ENCODE results near the gene ABLIM3.

ABLIM3 gene

GRCh38 chr5:149141224-149141956 lies at the start of gene ABLIM3:
Gene ABLIM3 (plus strand): TSS chr5:149141493. CDS start chr5:149142096, 603 bp downstream.
- DNase-seq: peak; percentile 34 to 41

- DNase-seq: no peak
These were observed 47.7 kb upstream of the ABLIM3 start for GRCh38 chr5:149093625-149094024.

GRCh38 chr5:149094996-149095395 lies 46.3 kb upstream of the ABLIM3 start:
- no peak for DNase-seq

DNA sequence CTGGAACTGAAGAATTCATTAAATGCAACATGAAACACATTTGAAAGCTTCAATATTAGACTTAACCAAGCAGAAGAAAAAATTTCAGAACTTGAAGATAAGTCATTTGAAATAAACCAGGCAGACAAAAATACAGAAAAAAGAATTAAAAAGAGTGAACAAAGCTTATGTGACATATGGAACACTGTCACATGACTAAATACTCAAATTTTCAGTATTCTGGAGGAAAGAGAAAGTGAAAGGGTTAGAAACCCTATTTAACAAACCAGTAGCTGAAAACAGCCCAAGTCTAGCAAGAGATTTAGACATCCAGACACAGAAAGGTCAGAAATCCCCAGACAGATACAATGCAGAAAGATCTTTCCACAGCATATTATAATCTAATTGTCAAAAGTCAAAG lies 41.4 kb upstream of the ABLIM3 start:
- no peak for DNase-seq

DNA sequence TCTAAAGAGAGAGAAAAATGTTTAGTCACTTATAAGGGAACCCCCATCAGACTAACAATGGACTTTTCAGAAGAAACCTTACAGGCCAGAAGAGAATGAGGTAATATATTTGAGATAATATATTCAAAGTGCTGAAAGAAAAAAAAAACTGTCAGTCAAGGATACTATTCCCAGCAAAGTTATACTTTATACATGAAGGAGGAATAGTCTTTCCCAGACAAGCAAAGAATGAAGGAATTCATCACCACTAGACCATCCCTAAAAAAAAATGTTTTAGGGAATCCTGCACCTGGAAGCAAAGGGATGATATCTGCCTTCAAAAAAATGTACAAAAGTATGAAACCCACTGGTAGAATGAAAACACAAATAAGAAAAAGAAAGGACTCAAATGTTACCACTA lies 41.0 kb upstream of the ABLIM3 start:
- no peak for DNase-seq

- no peak for DNase-seq
These were observed 32.5 kb upstream of the ABLIM3 start for GRCh38 chr5:149108651-149109280.

GRCh38 chr5:149110406-149110805 lies 30.9 kb upstream of the ABLIM3 start:
- DNase-seq: no peak

- DNase-seq: no peak
These were observed 27.6 kb upstream of the ABLIM3 start for GRCh38 chr5:149113669-149114068.

- DNase-seq: peak in 1 of 2 experiments; percentile 45
These were observed 26.6 kb upstream of the ABLIM3 start for GRCh38 chr5:149114403-149115312.

DNA sequence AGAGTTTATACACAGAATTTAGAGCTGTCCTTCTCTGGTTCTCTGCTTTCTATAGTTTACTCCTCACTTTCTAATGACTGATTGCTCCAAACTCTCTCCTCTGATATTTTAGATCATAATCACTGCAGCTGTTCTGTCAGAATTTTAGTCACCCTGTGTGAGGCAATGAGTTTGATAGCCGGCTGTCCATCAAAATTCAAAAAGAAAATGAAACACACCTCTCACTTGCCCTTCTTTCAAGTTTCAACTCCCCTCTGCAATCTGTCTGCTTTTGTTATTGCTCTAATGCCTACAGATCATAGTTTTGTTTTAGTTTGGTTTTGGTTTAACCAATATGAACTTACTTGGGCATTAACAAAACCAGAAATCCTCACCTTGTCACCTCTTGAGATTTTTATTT lies 23.3 kb upstream of the ABLIM3 start:
- no peak for DNase-seq

GRCh38 chr5:149118463-149118862 lies 22.8 kb upstream of the ABLIM3 start:
- DNase-seq: no peak

GRCh38 chr5:149121145-149121544 lies 20.1 kb upstream of the ABLIM3 start:
- DNase-seq: no peak

DNA sequence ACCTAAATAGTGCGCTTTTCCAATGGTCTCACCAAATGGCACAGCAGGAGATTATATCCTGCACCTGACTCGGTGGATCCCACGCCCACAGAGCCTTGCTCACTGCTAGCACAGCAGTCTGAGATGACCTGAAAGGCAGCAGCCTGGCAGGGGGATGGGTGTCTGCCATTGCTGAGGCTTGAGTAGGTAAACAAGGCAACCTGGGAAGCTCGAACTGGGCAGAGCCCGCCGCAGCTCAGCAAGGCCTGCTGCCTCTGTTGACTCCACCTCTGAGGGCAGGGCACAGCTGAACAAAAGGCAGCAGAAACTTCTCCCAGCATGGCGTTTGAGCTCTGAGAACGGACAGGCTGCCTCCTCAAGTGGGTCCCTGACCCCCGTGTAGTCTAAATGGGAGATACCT lies 18.1 kb upstream of the ABLIM3 start:
- no peak for DNase-seq

DNA sequence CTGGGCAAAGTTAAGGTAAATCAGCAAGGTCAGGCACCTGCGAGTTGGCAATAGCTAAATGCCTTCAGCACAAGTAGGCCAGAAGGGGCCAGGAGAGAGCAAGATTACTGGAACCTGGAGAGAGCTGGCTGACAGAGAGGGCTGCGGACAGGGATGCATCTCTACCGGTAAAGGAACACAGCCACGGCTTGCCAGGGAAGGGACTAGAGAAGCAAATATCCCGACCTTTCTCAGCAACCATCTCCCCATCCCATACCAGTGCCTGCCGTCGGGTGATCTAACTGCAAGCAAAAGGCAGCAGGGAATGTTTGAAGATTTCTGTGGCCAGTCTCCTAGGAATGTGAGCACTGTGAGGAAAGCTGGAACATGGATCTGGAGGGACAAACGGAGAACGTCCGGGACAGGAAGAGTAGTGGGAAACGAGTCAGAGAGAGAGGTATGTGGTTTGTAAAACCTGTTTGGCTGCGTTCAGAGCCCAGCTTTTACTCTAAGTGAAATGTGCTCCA lies 15.9 kb upstream of the ABLIM3 start:
- peak in 1 of 2 experiments; percentile 20 for DNase-seq

DNA sequence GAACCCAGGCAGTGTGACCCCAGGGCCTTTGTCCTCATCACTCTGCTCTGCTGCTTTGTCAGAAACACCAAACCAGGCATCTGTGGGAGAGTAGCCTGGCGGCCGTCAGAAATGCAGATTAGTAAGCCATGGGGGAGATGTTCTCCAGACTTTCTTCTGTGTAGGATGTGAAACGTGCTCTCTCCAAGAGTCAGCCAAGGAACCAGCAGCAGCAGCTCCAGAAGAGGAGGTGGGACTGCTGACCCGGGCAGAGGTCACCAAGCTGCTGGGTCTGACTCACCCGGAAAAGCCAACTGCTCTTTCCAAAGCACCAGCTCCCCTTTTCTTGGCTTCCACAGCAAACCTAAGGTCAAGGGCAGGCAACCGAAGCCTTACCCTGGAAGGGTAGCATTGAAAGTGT lies 14.4 kb upstream of the ABLIM3 start:
- DNase-seq: no peak

DNA sequence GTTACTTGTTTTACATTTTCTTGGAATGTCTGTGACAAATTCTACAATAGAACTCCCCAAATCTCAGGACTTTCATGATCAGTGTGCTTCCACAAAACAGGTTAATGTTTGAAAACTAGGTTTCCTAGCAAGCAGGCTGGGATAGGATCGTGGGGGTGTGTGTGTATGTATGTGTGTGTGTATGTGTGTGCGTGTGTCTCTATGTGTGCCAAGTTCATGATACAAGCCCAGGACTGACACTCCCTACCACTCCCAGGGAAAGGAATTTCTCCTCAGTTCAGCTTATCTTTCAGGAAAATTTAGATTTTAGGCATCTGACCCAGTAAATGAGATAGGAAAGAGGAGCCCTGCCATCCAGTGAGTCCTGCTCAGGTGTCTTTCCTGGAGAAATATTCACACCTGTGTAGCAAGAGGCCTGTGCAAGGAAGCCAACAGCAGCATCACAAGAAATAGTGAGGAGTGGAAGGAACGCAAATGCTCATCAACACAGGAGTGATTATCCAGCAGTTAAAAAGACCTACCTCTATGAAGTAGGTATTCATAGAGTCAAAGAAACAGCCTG lies 13.8 kb upstream of the ABLIM3 start:
- DNase-seq: no peak

DNA sequence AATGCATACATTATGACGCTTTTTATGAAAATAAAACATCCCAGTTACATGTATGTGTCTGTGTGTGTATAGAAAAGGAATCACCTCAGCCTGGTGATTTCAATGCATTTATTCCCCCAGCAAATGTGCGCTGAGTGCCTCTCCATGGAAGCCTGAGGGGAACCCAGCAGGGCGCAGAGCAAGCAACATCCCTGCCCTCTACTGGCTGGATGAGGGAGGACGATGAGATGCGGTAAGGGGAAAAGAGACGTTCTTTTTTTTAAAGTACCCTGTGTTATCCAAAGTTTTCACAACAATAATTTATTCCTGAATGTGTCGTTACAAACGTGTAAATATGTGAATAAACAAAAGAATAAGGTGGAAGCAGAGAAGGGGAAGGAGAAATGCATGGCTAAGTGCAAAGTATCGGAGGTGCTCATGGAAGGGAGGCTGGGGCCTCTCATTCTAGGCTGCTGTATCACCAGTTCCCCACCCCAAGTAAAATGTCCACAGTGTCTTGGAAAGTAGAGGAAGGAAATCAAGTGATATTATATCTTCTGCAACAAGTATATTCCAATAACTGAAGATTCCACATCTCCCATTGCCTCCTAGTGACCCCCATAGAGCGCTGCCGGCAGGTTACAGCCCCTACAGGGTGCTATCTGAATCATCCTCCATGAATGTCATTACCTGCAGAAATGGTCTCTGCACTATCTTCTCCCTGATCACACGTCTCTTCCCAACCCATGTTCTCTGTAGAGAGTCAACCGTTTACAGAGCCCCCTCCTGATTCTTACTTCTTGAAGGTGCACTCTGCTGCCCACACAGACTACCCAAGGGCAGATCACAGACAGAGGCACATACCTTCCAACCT lies 13.0 kb upstream of the ABLIM3 start:
- no peak for DNase-seq

DNA sequence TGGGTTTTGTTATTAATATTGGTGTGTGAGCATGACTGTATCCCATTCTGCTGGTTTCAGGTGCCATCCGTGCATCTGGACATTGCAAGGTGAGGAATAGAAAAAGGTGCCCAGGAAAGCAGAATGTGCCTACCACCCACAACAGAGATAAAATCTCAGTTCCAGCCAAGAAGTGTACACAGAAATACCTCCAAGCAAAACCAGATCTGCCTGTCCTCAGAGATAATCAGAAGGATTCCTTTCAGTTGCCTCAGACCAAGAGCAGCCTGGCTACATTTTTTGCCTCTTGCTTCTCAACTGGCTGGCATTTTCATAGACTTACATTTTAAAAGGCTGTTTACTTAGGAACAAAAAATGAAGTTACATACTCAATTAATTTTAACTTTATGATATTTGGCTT lies 12.1 kb upstream of the ABLIM3 start:
- no peak for DNase-seq

GRCh38 chr5:149130121-149130914 lies 11.0 kb upstream of the ABLIM3 start:
- no peak for DNase-seq

- no peak for DNase-seq
These were observed 8.8 kb upstream of the ABLIM3 start for GRCh38 chr5:149132474-149132873.

Measured in cerebellar nuclear complex (tissue), 1 donor.